DOHH2 (cell line): Measurements from ENCODE around the gene BCAP29.

Experiments used
- H3F3A ChIP-seq: fragments of 200-600 bp; sonication (generic), shearing (Covaris generic); 2 replicates; pipeline ENCODE4 v1.6.0; 2016; ENCODE audit warnings: antibody characterized with exemption, mild to moderate bottlenecking; ENCODE audit not compliant: control insufficient read depth, insufficient read depth
- H3K27ac ChIP-seq: fragments of 200-600 bp; sonication (generic); 2 replicates; pipeline ENCODE4 v1.5.1; 2014; ENCODE audit warnings: low read depth, mild to moderate bottlenecking, low read length, moderate library complexity
- H3K27me3 ChIP-seq: fragments of 200-600 bp; sonication (generic); 2 replicates; pipeline ENCODE4 v1.6.1; 2014; ENCODE audit warnings: mild to moderate bottlenecking, low read length, mixed read lengths; ENCODE audit not compliant: control insufficient read depth
- H3K36me3 ChIP-seq: fragments of 200-600 bp; sonication (generic); 2 replicates; pipeline ENCODE4 v1.6.1; 2014; ENCODE audit warnings: mild to moderate bottlenecking, low read length, moderate library complexity, mixed read lengths; ENCODE audit not compliant: control insufficient read depth
- H3K4me1 ChIP-seq: fragments of 200-600 bp; sonication (generic); 2 replicates; pipeline ENCODE4 v1.6.1; 2014; ENCODE audit warnings: mild to moderate bottlenecking, low read length, mixed read lengths; ENCODE audit not compliant: control insufficient read depth
- H3K4me2 ChIP-seq: fragments of 200-600 bp; sonication (generic); 2 replicates; pipeline ENCODE4 v1.6.0; 2014; ENCODE audit warnings: mild to moderate bottlenecking, low read length, moderate library complexity
- H3K4me3 ChIP-seq: fragments of 200-600 bp; sonication (generic); 2 replicates; pipeline ENCODE4 v1.5.1; 2014; ENCODE audit warnings: mild to moderate bottlenecking, low read length, mixed read lengths
- H3K79me2 ChIP-seq: fragments of 200-600 bp; sonication (generic); 2 replicates; pipeline ENCODE4 v1.6.1; 2014; ENCODE audit warnings: mild to moderate bottlenecking, low read length, mixed read lengths; ENCODE audit not compliant: control insufficient read depth
- H3K9me2 ChIP-seq: fragments of 200-600 bp; sonication (generic); replicated peaks from 2 replicates; pipeline ENCODE4 v1.6.1; 2014; ENCODE audit warnings: mild to moderate bottlenecking, low read length, mixed read lengths; ENCODE audit not compliant: control insufficient read depth
- H3K9me3 ChIP-seq: fragments of 200-600 bp; sonication (generic); 2 replicates; pipeline ENCODE4 v1.6.1; 2014; ENCODE audit warnings: antibody characterized with exemption, low read length, mixed read lengths; ENCODE audit not compliant: control insufficient read depth, insufficient read depth
- H4K20me1 ChIP-seq: fragments of 200-600 bp; sonication (generic); 2 replicates; pipeline ENCODE4 v1.6.0; 2014; ENCODE audit warnings: low read depth, mild to moderate bottlenecking, antibody characterized with exemption, low read length, moderate library complexity; ENCODE audit not compliant: control insufficient read depth, insufficient read depth
- EZH2phosphoT487 ChIP-seq: fragments of 200-600 bp; sonication (generic); IDR thresholded peaks from 2 replicates; pipeline ENCODE4 v1.6.1; 2017; ENCODE audit warnings: borderline replicate concordance, mild to moderate bottlenecking, antibody characterized with exemption, low read length, moderate library complexity, mixed read lengths
- TF ChIP-seq, protein P1 (sequence below): fragments of 200-600 bp; sonication (generic); IDR thresholded peaks from one replicate; pipeline ENCODE4 v1.5.1; 2014; ENCODE audit warnings: antibody characterized with exemption, mild to moderate bottlenecking, low read depth, low read length; ENCODE audit not compliant: poor library complexity, severe bottlenecking

BCAP29 gene

DNA sequence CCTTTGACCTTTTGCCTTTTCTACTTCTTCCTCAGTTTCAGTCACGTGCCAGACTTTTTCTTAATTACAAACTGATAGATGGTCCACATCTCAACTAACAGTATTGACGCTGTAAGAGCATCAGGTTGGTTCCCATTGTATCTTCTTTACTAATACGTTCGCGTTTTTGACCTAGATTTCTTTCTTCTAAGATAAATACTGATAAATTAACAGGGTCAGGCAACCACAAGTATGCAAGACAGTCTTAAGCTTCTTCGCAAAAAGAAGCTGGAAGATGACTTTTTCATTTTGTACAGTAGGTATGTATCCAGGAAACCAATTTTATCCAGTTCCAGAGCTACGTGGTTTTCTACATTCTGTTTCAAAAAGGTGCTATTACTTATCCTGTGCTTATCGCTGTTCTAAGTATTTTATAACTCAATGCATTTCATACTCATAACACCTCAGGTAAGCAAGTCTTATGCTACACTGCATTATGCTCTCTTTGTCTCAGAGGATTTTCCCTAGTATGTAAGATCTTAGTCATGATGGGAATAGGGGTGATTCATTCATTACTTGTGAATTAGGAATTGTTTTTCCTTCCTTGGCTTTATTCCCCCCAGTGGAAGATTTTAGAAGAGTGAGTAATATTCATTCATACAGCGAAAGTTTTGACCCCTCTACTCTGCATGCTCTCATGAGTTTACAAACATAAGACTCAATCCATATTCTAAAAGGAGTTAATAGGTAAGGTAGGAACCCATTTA lies 15.3 kb upstream of the BCAP29 start:
- Histone ChIP-seq H3K79me2 (peaks cover 55% of the 10 kb centered on the region), H3K27ac (peak overlapping the region; percentile 29)

DNA sequence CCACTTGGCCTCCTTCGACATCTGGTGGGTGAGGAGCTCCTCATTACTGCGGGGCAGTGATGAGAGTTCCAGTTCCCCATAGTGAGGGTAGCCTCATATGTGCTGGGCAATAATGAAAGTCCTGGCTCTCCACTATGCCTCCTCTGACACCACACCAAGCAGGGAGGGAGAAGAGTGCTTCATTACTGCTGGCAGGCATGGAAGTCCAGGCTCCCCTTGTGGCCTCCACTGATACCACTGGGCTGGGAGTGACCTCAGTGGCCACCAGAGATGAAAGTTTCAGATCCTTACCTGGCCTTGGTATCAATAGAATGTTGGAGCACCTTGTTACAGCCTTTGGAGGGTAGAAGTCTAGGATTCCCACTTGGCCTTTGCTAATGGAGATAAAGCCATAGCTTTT lies 9.7 kb upstream of the BCAP29 start:
- no peaks in the 10 kb centered on the region for H3K9me3 ChIP-seq
- no peaks in the 10 kb centered on the region for H3K27me3 ChIP-seq
- H3K79me2 ChIP-seq: peaks cover 2% of the 10 kb centered on the region
- no peak overlapping the region for H3K4me3 ChIP-seq
- H3K4me2 ChIP-seq: no peak overlapping the region
- peaks cover 62% of the 10 kb centered on the region for H3K36me3 ChIP-seq
- no peaks in the 10 kb centered on the region; the same call in 1 of the 2 replicates for H3F3A ChIP-seq
- TF ChIP-seq EZH2phosphoT487: no peak
- TF ChIP-seq, protein P1, sequence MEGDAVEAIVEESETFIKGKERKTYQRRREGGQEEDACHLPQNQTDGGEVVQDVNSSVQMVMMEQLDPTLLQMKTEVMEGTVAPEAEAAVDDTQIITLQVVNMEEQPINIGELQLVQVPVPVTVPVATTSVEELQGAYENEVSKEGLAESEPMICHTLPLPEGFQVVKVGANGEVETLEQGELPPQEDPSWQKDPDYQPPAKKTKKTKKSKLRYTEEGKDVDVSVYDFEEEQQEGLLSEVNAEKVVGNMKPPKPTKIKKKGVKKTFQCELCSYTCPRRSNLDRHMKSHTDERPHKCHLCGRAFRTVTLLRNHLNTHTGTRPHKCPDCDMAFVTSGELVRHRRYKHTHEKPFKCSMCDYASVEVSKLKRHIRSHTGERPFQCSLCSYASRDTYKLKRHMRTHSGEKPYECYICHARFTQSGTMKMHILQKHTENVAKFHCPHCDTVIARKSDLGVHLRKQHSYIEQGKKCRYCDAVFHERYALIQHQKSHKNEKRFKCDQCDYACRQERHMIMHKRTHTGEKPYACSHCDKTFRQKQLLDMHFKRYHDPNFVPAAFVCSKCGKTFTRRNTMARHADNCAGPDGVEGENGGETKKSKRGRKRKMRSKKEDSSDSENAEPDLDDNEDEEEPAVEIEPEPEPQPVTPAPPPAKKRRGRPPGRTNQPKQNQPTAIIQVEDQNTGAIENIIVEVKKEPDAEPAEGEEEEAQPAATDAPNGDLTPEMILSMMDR: no peak
- H3K9me2 ChIP-seq: no peaks in the 10 kb centered on the region
- H4K20me1 ChIP-seq: no peaks in the 10 kb centered on the region
- H3K4me1 ChIP-seq: peaks cover under 1% of the 10 kb centered on the region; the same call in 1 of the 2 replicates
- no peak overlapping the region for H3K27ac ChIP-seq

More for the DNA sequence above, 15.3 kb upstream of the BCAP29 start:
- Histone ChIP-seq H3K9me3 (no peaks in the 10 kb centered on the region), H3K9me2 (no peaks in the 10 kb centered on the region), H3K36me3 (peaks cover 29% of the 10 kb centered on the region), H3K4me3 (peak overlapping the region; percentile 83), H3K4me2 (peak overlapping the region; percentile 91), H4K20me1 (no peaks in the 10 kb centered on the region), H3K4me1 (peaks cover 23% of the 10 kb centered on the region), H3K27me3 (no peaks in the 10 kb centered on the region), H3F3A (no peaks in the 10 kb centered on the region; the same call in 1 of the 2 replicates)
- TF ChIP-seq, protein P1: no peak

DNA sequence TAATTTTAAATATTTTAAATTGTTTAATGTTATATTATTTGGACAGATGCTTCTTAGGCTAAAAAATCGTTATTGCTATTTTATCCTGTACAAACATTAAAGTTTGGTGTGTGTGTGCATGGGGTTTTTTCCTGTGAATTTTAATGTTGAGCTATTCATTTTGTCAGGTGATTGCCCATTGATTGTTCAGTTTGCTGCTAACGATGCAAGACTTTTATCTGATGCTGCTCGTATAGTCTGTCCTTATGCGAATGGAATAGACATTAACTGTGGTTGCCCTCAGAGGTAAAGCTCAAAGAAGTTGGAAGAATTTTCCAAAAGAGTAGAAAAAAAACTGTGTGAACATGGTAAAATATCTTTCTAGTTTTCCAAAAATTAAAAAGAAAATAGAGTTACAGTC lies 6.5 kb upstream of the BCAP29 start:
- Histone ChIP-seq H3K79me2 (no peaks in the 10 kb centered on the region), H4K20me1 (no peaks in the 10 kb centered on the region), H3F3A (peaks cover 19% of the 10 kb centered on the region), H3K36me3 (peaks cover 69% of the 10 kb centered on the region), H3K9me3 (no peaks in the 10 kb centered on the region), H3K9me2 (no peaks in the 10 kb centered on the region), H3K4me1 (no peaks in the 10 kb centered on the region), H3K27me3 (no peaks in the 10 kb centered on the region), H3K27ac (no peak overlapping the region), H3K4me3 (no peak overlapping the region), H3K4me2 (no peak overlapping the region)
- TF ChIP-seq, protein P1: no peak
- TF ChIP-seq EZH2phosphoT487: no peak
